ENCODE results near the gene SYNPO2.

- TF ChIP-seq EP300 (IDR thresholded peaks at IDR 0.05) (no peak), POLR2AphosphoS5 (IDR thresholded peaks at IDR 0.05) (no peak)
- TF ChIP-seq, protein P1, sequence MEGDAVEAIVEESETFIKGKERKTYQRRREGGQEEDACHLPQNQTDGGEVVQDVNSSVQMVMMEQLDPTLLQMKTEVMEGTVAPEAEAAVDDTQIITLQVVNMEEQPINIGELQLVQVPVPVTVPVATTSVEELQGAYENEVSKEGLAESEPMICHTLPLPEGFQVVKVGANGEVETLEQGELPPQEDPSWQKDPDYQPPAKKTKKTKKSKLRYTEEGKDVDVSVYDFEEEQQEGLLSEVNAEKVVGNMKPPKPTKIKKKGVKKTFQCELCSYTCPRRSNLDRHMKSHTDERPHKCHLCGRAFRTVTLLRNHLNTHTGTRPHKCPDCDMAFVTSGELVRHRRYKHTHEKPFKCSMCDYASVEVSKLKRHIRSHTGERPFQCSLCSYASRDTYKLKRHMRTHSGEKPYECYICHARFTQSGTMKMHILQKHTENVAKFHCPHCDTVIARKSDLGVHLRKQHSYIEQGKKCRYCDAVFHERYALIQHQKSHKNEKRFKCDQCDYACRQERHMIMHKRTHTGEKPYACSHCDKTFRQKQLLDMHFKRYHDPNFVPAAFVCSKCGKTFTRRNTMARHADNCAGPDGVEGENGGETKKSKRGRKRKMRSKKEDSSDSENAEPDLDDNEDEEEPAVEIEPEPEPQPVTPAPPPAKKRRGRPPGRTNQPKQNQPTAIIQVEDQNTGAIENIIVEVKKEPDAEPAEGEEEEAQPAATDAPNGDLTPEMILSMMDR (IDR thresholded peaks at IDR 0.05), result no peak
Measured at GRCh38 chr4:119080721-119081541, 192.3 kb downstream of the SYNPO2 start.
